Adrenal gland (tissue), 12 donors: ENCODE results near the gene INS. TPM values are rescaled to one million over a fixed set of nuclear protein-coding genes. Genes with fewer than 3 reads are reported as not detected.

Experiments used
- DNase-seq, 7 donors: peaks; one replicate each; pipeline ENCODE4 v3.0.0-alpha.2; 2019 to 2020
- H3K27ac ChIP-seq, 5 donors: fragments of 200-600 bp; sonication (generic) in 4 of 5; 1 replicate in 3 of 5; 2 replicates in 2 of 5; pipeline versions ENCODE4 v1.5.1 to v1.8.0; 2016 to 2020; ENCODE audit warnings: mild to moderate bottlenecking in 1 of 5
- H3K27me3 ChIP-seq: fragments of 200-600 bp; 2 replicates; pipeline ENCODE4 v1.8.0; 2021
- H3K36me3 ChIP-seq, 2 donors: fragments of 200-600 bp; replicated peaks in 1 of 2; 1 replicate in 1 of 2; 2 replicates in 1 of 2; pipeline versions ENCODE4 v1.5.1 to v1.8.0; 2018 to 2022
- H3K4me1 ChIP-seq, 2 donors: fragments of 200-600 bp; replicated peaks in 1 of 2; 1 replicate in 1 of 2; 2 replicates in 1 of 2; pipeline versions ENCODE4 v1.5.1 to v1.8.0; 2018 to 2021
- H3K4me3 ChIP-seq, 4 donors: fragments of 200-600 bp; sonication (generic) in 3 of 4; one replicate each; pipeline ENCODE4 v1.5.1; 2016 to 2018
- H3K9me3 ChIP-seq, 3 donors: fragments of 200-600 bp; sonication (generic) in 1 of 3; replicated peaks in 1 of 3; 1 replicate in 2 of 3; 2 replicates in 1 of 3; pipeline versions ENCODE4 v1.5.1 to v1.8.0; 2016 to 2021
- POLR2A ChIP-seq, 2 donors: fragments of 450-650 bp; IDR thresholded peaks; one replicate each; pipeline ENCODE4 v1.6.1; 2017; ENCODE audit warnings: antibody characterized with exemption in 2 of 2, mild to moderate bottlenecking in 2 of 2, moderate library complexity in 1 of 2
- WGBS, 4 donors: extraction: QIAGEN DNeasy Blood & Tissue Kit in 2 of 4; methylation state at CpG; one replicate each; pipeline versions ENCODE4 v1.1.5 to v1.1.7; 2013 to 2017; 5-methylcytosine and 5-hydroxymethylcytosine counted together
- intact Hi-C, 2 donors: fragments of 100-400 bp; cut with DNase I; formaldehyde crosslinking; loops; one replicate each; pipeline versions ENCODE4 v1.14.1 to v1.15.0; 2022 to 2023
- polyA plus RNA-seq, 3 donors: library from polyadenylated mRNA; stranded (reverse); fragments of 200-250 nt in 2 of 3; fragments of 350-450 nt in 1 of 3; fragmentation: Illumina TruSeq in 1 of 3; extraction: RNeasy Lipid Tissue Mini Kit (QIAGEN cat#74804) in 1 of 3; gene quantifications; one replicate each; pipeline ENCODE4 v1.2.3, GENCODE V29; 2013 to 2014
- total RNA-seq, 9 donors: library from RNA; depleted of rRNA in 4 of 9; stranded (reverse); fragments of >200 nt in 4 of 9; fragments of 120-200 nt in 1 of 9; fragmentation: NEBNext Ultra II Directional in 1 of 9; extraction: Animal tissue kit (Norgen Biotek cat#: 25700) in 1 of 9; gene quantifications; one replicate each; pipeline versions ENCODE4 v1.1.0 to v1.2.4, GENCODE V29; 2013 to 2023
- TF ChIP-seq, protein P1 (sequence below), 6 experiments: fragments of 450-650 bp in 4 of 6; fragments of 200-600 bp in 2 of 6; sonication (generic) in 1 of 6; IDR thresholded peaks; 1 replicate in 5 of 6; 2 replicates in 1 of 6; pipeline versions ENCODE4 v1.5.1 to v1.8.0; 2016 to 2021; ENCODE audit warnings: antibody characterized with exemption in 6 of 6, mild to moderate bottlenecking in 2 of 6, moderate library complexity in 1 of 6
- donor health status: healthy with polysubstance abuse.
- donor health status: Bipolar disorder and iron deficiency.
- donor health status: DM: yes; HTN: yes; CAD: no.
- donor health status: DM: no; HTN: no; CAD: no.
- donor health status: DM: no; HTN: no; CAD: no.
- donor health status: DM: yes; HTN: yes; CAD: no.

The INS gene
- total and polyA plus RNA-seq, 12 donors = 0.72 to 45.2 (median 6.5) TPM; not detected in 8

DNA sequence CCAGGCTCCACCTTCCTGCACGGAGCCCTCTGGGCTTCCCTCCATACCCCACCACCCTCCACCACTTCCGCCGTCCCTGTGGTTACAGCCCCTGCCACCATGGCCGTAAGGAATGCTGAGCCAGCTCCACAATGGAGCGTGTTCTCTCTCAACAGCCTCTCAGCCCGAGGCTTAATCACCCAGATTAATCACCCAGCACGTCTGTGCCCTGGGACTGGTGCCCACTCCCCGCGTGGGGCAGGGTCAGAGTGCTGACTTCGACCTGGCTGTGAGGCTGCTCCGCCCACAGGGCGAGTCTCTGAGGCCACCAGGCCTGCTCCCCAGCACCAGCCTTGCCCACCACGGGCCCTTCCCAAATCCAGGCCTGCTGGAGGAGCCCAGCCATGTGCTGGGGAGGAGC is 14.7 kb upstream of the INS start:
- Histone ChIP-seq H3K9me3 (no peaks in the 10 kb centered on the region), H3K27me3 (peaks cover 11% of the 10 kb centered on the region), H3K36me3 (no peaks in the 10 kb centered on the region), H3K27ac (peak overlapping the region in 1 of 5 donors; percentile 34), H3K4me3 (no peak overlapping the region), H3K4me1 (no peaks in the 10 kb centered on the region)
- TF ChIP-seq, protein P1, sequence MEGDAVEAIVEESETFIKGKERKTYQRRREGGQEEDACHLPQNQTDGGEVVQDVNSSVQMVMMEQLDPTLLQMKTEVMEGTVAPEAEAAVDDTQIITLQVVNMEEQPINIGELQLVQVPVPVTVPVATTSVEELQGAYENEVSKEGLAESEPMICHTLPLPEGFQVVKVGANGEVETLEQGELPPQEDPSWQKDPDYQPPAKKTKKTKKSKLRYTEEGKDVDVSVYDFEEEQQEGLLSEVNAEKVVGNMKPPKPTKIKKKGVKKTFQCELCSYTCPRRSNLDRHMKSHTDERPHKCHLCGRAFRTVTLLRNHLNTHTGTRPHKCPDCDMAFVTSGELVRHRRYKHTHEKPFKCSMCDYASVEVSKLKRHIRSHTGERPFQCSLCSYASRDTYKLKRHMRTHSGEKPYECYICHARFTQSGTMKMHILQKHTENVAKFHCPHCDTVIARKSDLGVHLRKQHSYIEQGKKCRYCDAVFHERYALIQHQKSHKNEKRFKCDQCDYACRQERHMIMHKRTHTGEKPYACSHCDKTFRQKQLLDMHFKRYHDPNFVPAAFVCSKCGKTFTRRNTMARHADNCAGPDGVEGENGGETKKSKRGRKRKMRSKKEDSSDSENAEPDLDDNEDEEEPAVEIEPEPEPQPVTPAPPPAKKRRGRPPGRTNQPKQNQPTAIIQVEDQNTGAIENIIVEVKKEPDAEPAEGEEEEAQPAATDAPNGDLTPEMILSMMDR (IDR thresholded peaks at IDR 0.05) = no peak
- no peak for TF ChIP-seq POLR2A (IDR thresholded peaks at IDR 0.05)
- WGBS, 4 donors = 41 to 48% (median 44%) methylated on average over 7 to 13 of the region's 13 CpGs
- peak in 2 of 7 donors; percentile 41 to 48 for DNase-seq
- intact Hi-C loops = no loop called here

- no peaks in the 10 kb centered on the region for H3K36me3 ChIP-seq
- H3K9me3 ChIP-seq = no peaks in the 10 kb centered on the region
- no peak for DNase-seq
- WGBS, 4 donors = 82 to 93% (median 87%) methylated on average over 9 to 11 of the region's 11 CpGs
- H3K27me3 ChIP-seq = no peaks in the 10 kb centered on the region
- H3K27ac ChIP-seq = peak overlapping the region in 1 of 5 donors; percentile 17
- no peak overlapping the region for H3K4me3 ChIP-seq
- no peak for TF ChIP-seq POLR2A (IDR thresholded peaks at IDR 0.05)
- TF ChIP-seq, protein P1 (IDR thresholded peaks at IDR 0.05) = no peak
- no peaks in the 10 kb centered on the region for H3K4me1 ChIP-seq
- intact Hi-C loops = no loop called here
Observed at GRCh38 chr11:2174361-2174760, 13.4 kb upstream of the INS start.

DNA sequence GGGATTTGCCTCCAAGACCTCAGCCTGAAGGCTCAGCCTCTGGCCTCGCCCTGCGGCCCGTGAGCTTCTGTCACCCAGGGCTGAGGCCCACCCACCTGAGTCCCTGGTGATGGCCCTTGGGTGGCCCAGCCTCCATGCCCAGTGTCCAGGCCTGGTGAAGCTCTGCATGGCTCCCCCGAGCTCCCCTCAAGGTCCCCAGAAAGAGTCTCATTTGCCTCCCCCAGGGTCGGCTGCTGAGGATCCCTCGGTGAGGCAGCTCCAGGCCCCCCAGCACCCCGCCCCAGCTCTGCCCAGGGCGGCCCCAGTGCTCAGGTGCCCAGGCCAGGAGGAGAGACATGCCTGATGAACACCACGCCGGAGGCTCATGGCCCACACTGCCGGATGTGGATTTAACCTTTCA is 12.8 kb upstream of the INS start:
- Histone ChIP-seq H3K36me3 (no peaks in the 10 kb centered on the region), H3K27ac (no peak overlapping the region), H3K4me3 (no peak overlapping the region), H3K4me1 (no peaks in the 10 kb centered on the region), H3K9me3 (no peaks in the 10 kb centered on the region), H3K27me3 (no peaks in the 10 kb centered on the region)
- 43 to 74% (median 63%) methylated on average over 4 to 11 of the region's 11 CpGs for WGBS, 4 donors
- intact Hi-C loops = no loop called here
- TF ChIP-seq POLR2A (IDR thresholded peaks at IDR 0.05) = no peak
- TF ChIP-seq, protein P1 (IDR thresholded peaks at IDR 0.05) = no peak
- DNase-seq = no peak

GRCh38 chr11:2173150-2173693 is 12.2 kb upstream of the INS start:
- H3K4me3 ChIP-seq = no peak overlapping the region
- no peaks in the 10 kb centered on the region for H3K27me3 ChIP-seq
- WGBS, 4 donors = 80 to 86% (median 81%) methylated on average over 13 to 16 of the region's 16 CpGs
- H3K27ac ChIP-seq = no peak overlapping the region
- no peaks in the 10 kb centered on the region for H3K36me3 ChIP-seq
- H3K4me1 ChIP-seq = no peaks in the 10 kb centered on the region
- no peaks in the 10 kb centered on the region for H3K9me3 ChIP-seq
- TF ChIP-seq POLR2A (IDR thresholded peaks at IDR 0.05) = no peak
- TF ChIP-seq, protein P1 (IDR thresholded peaks at IDR 0.05) = peak in 1 of 6 experiments; percentile 10
- DNase-seq = no peak
- intact Hi-C loops = no loop called here
